ENCODE measurements around the gene STIM2.

STIM2 gene

GRCh38 chr4:27013012-27013411 lies 152.4 kb downstream of the STIM2 start:
- in situ Hi-C loops (cut with MboI; ENCODE audit: low sequenced_read_pairs, unreplicated experiment) = loop anchor here (25.0 kb wide), 3 partner anchors 276 to 951 kb away; no protein-coding TSS in a partner anchor
- no peak for TF ChIP-seq CTCF (IDR thresholded peaks at IDR 0.05; ENCODE audit: borderline replicate concordance, control extremely low read depth, extremely low read depth, insufficient read depth, missing control alignments)
- DNase-seq (ENCODE audit: low spot score) = no peak

- in situ Hi-C loops (cut with MboI; ENCODE audit: low sequenced_read_pairs, unreplicated experiment) = loop anchor here (25.0 kb wide), 3 partner anchors 279 to 954 kb away; no protein-coding TSS in a partner anchor
- no peak for DNase-seq (ENCODE audit: low spot score)
Measured at GRCh38 chr4:27016551-27016950, 155.9 kb downstream of the STIM2 start.

GRCh38 chr4:27017623-27018022 lies 157.0 kb downstream of the STIM2 start:
- DNase-seq (ENCODE audit: low spot score) = no peak
- in situ Hi-C loops (cut with MboI; ENCODE audit: low sequenced_read_pairs, unreplicated experiment) = loop anchor here (25.0 kb wide), 3 partner anchors 280 to 955 kb away; no protein-coding TSS in a partner anchor
- TF ChIP-seq CTCF (IDR thresholded peaks at IDR 0.05; ENCODE audit: borderline replicate concordance, control extremely low read depth, extremely low read depth, insufficient read depth, missing control alignments) = no peak

More at GRCh38 chr4:27016551-27016950, 155.9 kb downstream of the STIM2 start:
- TF ChIP-seq CTCF (IDR thresholded peaks at IDR 0.05; ENCODE audit: borderline replicate concordance, control extremely low read depth, extremely low read depth, insufficient read depth, missing control alignments) = no peak

GRCh38 chr4:27018076-27018475 lies 157.4 kb downstream of the STIM2 start:
- in situ Hi-C loops (cut with MboI; ENCODE audit: low sequenced_read_pairs, unreplicated experiment) = loop anchor here (25.0 kb wide), 3 partner anchors 281 to 956 kb away; no protein-coding TSS in a partner anchor
- no peak for DNase-seq (ENCODE audit: low spot score)
- no peak for TF ChIP-seq CTCF (IDR thresholded peaks at IDR 0.05; ENCODE audit: borderline replicate concordance, control extremely low read depth, extremely low read depth, insufficient read depth, missing control alignments)

- TF ChIP-seq CTCF (IDR thresholded peaks at IDR 0.05; ENCODE audit: borderline replicate concordance, control extremely low read depth, extremely low read depth, insufficient read depth, missing control alignments) = no peak
- no peak for DNase-seq (ENCODE audit: low spot score)
- in situ Hi-C loops (cut with MboI; ENCODE audit: low sequenced_read_pairs, unreplicated experiment) = loop anchor here (25.0 kb wide), 3 partner anchors 282 to 957 kb away; no protein-coding TSS in a partner anchor
Measured at GRCh38 chr4:27018910-27019309, 158.3 kb downstream of the STIM2 start.

GRCh38 chr4:27019766-27020165 lies 159.1 kb downstream of the STIM2 start:
- TF ChIP-seq CTCF (IDR thresholded peaks at IDR 0.05; ENCODE audit: borderline replicate concordance, control extremely low read depth, extremely low read depth, insufficient read depth, missing control alignments) = no peak
- in situ Hi-C loops (cut with MboI; ENCODE audit: low sequenced_read_pairs, unreplicated experiment) = loop anchor here (25.0 kb wide), 3 partner anchors 282 to 957 kb away; no protein-coding TSS in a partner anchor

More at GRCh38 chr4:27019766-27020165, 159.1 kb downstream of the STIM2 start:
- no peak for DNase-seq (ENCODE audit: low spot score)

Measured in GM13976 (cell line).